Tibial nerve (tissue), 4 donors: ENCODE data around the gene LAMC2. TPM values are rescaled to one million over a fixed set of nuclear protein-coding genes. Genes with fewer than 3 reads are reported as not detected.

Experiments used
- DNase-seq, 2 donors: peaks; one replicate each; pipeline ENCODE4 v3.0.0-alpha.2; 2019; ENCODE audit warnings: low spot score in 2 of 2
- H3K27ac ChIP-seq, 4 donors: fragments of 200-600 bp; sonication (generic) in 3 of 4; one replicate each; pipeline ENCODE4 v1.5.1; 2017 to 2019; ENCODE audit warnings: mild to moderate bottlenecking in 1 of 4
- H3K27me3 ChIP-seq, 2 donors: fragments of 200-600 bp; sonication (generic) in 1 of 2; one replicate each; pipeline versions ENCODE4 v1.5.1 to v1.6.0; 2017 to 2019
- H3K36me3 ChIP-seq, 3 donors: fragments of 200-600 bp; sonication (generic); one replicate each; pipeline ENCODE4 v1.5.1; 2018 to 2019
- H3K4me1 ChIP-seq, 4 donors: fragments of 200-600 bp; sonication (generic) in 3 of 4; one replicate each; pipeline ENCODE4 v1.5.1; 2017 to 2019
- H3K4me3 ChIP-seq, 4 donors: fragments of 200-600 bp; sonication (generic) in 3 of 4; one replicate each; pipeline ENCODE4 v1.5.1; 2017 to 2019; ENCODE audit warnings: mild to moderate bottlenecking in 1 of 4, moderate library complexity in 1 of 4
- H3K9me3 ChIP-seq, 4 donors: fragments of 200-600 bp; sonication (generic) in 3 of 4; one replicate each; pipeline ENCODE4 v1.5.1; 2017 to 2019
- EP300 ChIP-seq, 2 donors: sonication (generic); formaldehyde crosslinking; IDR thresholded peaks; one replicate each; pipeline ENCODE4 v1.6.1; 2017; ENCODE audit warnings: antibody characterized with exemption in 2 of 2, mild to moderate bottlenecking in 1 of 2
- POLR2A ChIP-seq, 2 donors: fragments of 450-650 bp; IDR thresholded peaks; one replicate each; pipeline ENCODE4 v1.6.1; 2017; ENCODE audit warnings: antibody characterized with exemption in 2 of 2, mild to moderate bottlenecking in 2 of 2, moderate library complexity in 2 of 2
- WGBS, 2 donors: methylation state at CpG; one replicate each; pipeline ENCODE4 v1.1.5; 2018; 5-methylcytosine and 5-hydroxymethylcytosine counted together
- total RNA-seq, 4 donors: library from RNA; depleted of rRNA; stranded (reverse); fragments of >200 nt; gene quantifications; one replicate each; pipeline ENCODE4 v1.1.0, GENCODE V29; 2016
- TF ChIP-seq, protein P1 (sequence below), 5 experiments: fragments of 200-600 bp in 3 of 5; fragments of 450-650 bp in 2 of 5; sonication (generic) in 3 of 5; IDR thresholded peaks; one replicate each; pipeline ENCODE4 v1.5.1; 2016 to 2019; ENCODE audit warnings: antibody characterized with exemption in 5 of 5, mild to moderate bottlenecking in 3 of 5, moderate library complexity in 2 of 5

LAMC2 gene
- total RNA-seq, 4 donors from 2014 or later = 4.5 to 11.9 (median 8.1) TPM

DNA sequence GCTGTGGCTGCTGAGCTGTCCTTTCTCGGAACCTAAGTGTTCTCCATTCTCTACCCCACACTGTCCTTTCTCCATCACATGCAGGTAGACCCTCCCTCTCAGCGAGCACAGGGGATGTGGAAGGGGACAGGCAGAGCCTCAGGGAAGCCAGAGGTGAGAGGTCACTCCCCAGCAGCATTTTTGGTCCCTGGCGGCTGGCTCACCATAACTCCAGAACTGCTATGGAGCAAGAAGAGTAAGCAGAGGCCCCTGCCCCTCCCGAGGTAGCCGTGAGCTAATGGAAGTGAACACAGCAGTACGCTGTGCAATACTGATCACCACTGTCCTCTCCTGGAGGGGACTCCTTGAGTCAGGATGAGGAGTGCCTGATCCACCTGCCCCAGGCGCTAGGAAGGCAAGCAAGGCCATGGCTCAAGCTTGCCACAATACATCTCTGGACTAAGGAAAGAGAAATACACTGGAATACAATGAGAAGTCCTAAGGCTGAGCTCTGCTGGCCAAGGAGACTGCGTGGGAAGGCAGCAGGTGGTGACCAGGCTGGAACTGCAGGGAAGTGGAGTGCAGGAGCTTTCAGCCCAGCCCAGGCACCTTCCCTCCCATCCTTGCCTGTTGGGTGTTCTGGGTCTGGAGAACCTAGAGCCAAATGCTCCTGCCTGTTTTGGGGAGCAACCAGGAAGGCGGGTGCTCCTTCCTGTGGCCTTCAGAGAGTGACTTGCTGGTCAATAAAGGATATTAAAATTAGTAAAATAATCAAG is 96.2 kb downstream of the LAMC2 start:
- Histone ChIP-seq H3K4me1 (peaks cover 0 to 71% (median 28%) of the 10 kb centered on the region in 4 donors), H3K9me3 (no peaks in the 10 kb centered on the region), H3K27me3 (no peaks in the 10 kb centered on the region), H3K4me3 (no peak overlapping the region), H3K27ac (peak overlapping the region in 3 of 4 donors; percentile 6 to 86 (median 74)), H3K36me3 (no peaks in the 10 kb centered on the region)
- 75 to 76% methylated on average over 8 to 9 of the region's 9 CpGs for WGBS, 2 donors
- TF ChIP-seq, protein P1, sequence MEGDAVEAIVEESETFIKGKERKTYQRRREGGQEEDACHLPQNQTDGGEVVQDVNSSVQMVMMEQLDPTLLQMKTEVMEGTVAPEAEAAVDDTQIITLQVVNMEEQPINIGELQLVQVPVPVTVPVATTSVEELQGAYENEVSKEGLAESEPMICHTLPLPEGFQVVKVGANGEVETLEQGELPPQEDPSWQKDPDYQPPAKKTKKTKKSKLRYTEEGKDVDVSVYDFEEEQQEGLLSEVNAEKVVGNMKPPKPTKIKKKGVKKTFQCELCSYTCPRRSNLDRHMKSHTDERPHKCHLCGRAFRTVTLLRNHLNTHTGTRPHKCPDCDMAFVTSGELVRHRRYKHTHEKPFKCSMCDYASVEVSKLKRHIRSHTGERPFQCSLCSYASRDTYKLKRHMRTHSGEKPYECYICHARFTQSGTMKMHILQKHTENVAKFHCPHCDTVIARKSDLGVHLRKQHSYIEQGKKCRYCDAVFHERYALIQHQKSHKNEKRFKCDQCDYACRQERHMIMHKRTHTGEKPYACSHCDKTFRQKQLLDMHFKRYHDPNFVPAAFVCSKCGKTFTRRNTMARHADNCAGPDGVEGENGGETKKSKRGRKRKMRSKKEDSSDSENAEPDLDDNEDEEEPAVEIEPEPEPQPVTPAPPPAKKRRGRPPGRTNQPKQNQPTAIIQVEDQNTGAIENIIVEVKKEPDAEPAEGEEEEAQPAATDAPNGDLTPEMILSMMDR (IDR thresholded peaks at IDR 0.05) = no peak
- no peak for TF ChIP-seq POLR2A (IDR thresholded peaks at IDR 0.05)
- no peak for TF ChIP-seq EP300 (IDR thresholded peaks at IDR 0.05)
- no peak for DNase-seq

- Histone ChIP-seq H3K4me1 (peaks cover 0 to 72% (median 24%) of the 10 kb centered on the region in 4 donors), H3K9me3 (no peaks in the 10 kb centered on the region), H3K27ac (peak overlapping the region in 2 of 4 donors; percentile 74 to 86), H3K36me3 (no peaks in the 10 kb centered on the region), H3K4me3 (no peak overlapping the region), H3K27me3 (no peaks in the 10 kb centered on the region)
- TF ChIP-seq, protein P1 (IDR thresholded peaks at IDR 0.05) = no peak
- TF ChIP-seq POLR2A (IDR thresholded peaks at IDR 0.05) (no peak), EP300 (IDR thresholded peaks at IDR 0.05) (no peak)
- WGBS, 2 donors = 70 to 71% methylated on average over 5 of the region's 5 CpGs
- DNase-seq = no peak
These were observed 97.2 kb downstream of the LAMC2 start for GRCh38 chr1:183283286-183283685.

GRCh38 chr1:183284086-183284485 is 98.0 kb downstream of the LAMC2 start:
- peaks cover 0 to 64% (median 19%) of the 10 kb centered on the region in 4 donors for H3K4me1 ChIP-seq
- no peaks in the 10 kb centered on the region for H3K9me3 ChIP-seq
- no peaks in the 10 kb centered on the region for H3K36me3 ChIP-seq
- no peaks in the 10 kb centered on the region for H3K27me3 ChIP-seq
- TF ChIP-seq EP300 (IDR thresholded peaks at IDR 0.05) = no peak
- TF ChIP-seq, protein P1 (IDR thresholded peaks at IDR 0.05) = no peak
- TF ChIP-seq POLR2A (IDR thresholded peaks at IDR 0.05) = no peak
- 83 to 88% methylated on average over 5 of the region's 5 CpGs for WGBS, 2 donors
- DNase-seq = no peak
- H3K27ac ChIP-seq = peak overlapping the region in 3 of 4 donors; percentile 16 to 86 (median 74)
- no peak overlapping the region for H3K4me3 ChIP-seq

DNA sequence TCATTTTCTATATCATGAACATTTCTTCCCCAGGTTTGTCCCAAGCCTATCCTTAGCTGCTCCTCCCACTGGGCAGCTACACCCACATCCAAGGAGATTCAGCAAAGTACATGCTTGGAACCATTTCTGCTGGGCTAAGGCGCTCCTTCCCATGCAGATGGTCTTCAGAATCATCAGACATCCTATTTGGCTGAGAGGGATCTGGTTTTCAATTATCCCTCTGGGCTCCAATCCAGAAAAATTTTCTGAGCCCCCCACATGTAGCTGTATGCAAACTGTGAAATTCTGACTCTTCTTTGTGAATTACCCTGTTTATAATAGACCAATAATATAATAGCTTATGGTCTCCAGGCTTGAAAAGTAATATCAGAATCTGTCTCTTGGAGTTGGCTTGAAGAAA is 99.2 kb downstream of the LAMC2 start:
- no peak for DNase-seq
- H3K9me3 ChIP-seq = no peaks in the 10 kb centered on the region
- no peak overlapping the region for H3K4me3 ChIP-seq
- WGBS, 2 donors = 94 to 100% methylated on average over 1 of the region's 1 CpG
- H3K27ac ChIP-seq = no peak overlapping the region
- H3K27me3 ChIP-seq = no peaks in the 10 kb centered on the region
- TF ChIP-seq EP300 (IDR thresholded peaks at IDR 0.05) (no peak), POLR2A (IDR thresholded peaks at IDR 0.05) (no peak)
- TF ChIP-seq, protein P1 (IDR thresholded peaks at IDR 0.05) = no peak
- peaks cover 0 to 52% (median 13%) of the 10 kb centered on the region in 4 donors for H3K4me1 ChIP-seq
- H3K36me3 ChIP-seq = no peaks in the 10 kb centered on the region

GRCh38 chr1:183285746-183286145 is 99.7 kb downstream of the LAMC2 start:
- TF ChIP-seq EP300 (IDR thresholded peaks at IDR 0.05) (no peak), POLR2A (IDR thresholded peaks at IDR 0.05) (no peak)
- Histone ChIP-seq H3K27ac (peak overlapping the region in 1 of 4 donors; percentile 2), H3K4me3 (no peak overlapping the region), H3K9me3 (no peaks in the 10 kb centered on the region), H3K27me3 (no peaks in the 10 kb centered on the region), H3K36me3 (no peaks in the 10 kb centered on the region), H3K4me1 (peaks cover 0 to 49% (median 13%) of the 10 kb centered on the region in 4 donors)
- DNase-seq = no peak
- WGBS, 2 donors = 64 to 74% methylated on average over 4 of the region's 4 CpGs
